B cell (primary cell): ENCODE results near the gene ARHGAP45.

Experiments
- CTCF ChIP-seq: fragments of 200-600 bp; IDR thresholded peaks from one replicate; pipeline ENCODE4 v1.8.0; 2022; ENCODE audit warnings: antibody characterized with exemption, mild to moderate bottlenecking
- EZH2 ChIP-seq: IDR thresholded peaks from 2 replicates; pipeline ENCODE4 v1.6.1; 2012; ENCODE audit warnings: borderline replicate concordance, low read depth, mild to moderate bottlenecking, moderate library complexity, low read length; ENCODE audit not compliant: insufficient read depth, poor library complexity, severe bottlenecking

DNA sequence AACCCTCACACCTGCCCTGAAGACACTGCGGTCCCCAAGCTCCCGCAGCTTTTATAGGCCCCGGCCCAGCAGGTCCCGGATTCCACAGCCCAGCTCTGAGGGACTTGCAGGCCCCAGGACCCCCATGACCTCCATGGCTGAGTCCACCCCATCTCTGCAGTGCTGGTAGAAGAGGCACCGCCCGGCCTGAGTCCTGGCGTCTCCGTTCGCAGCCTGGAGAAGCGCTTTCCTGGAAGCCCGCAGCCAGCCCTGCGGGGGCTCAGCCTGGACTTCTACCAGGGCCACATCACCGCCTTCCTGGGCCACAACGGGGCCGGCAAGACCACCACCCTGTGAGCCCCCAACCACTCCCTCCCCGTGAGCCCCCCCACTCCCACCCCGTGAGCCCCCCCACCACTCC lies 17.9 kb upstream of the ARHGAP45 start:
- TF ChIP-seq CTCF: no peak
- no peak for TF ChIP-seq EZH2
